Activated naive CD4-positive, alpha-beta T cell treated with anti-CD3 and anti-CD28 coated beads, Interleukin-2, amount 50 U/mL, for 16 hours (primary cell): Measurements from ENCODE around the gene LRMDA.
A peak's percentile ranks its signal among the peaks of the same experiment; 100 is the strongest.

ENCODE experiments used
- DNase-seq: peaks from one replicate; pipeline ENCODE4 v3.0.0-alpha.2; 2020

Gene LRMDA

GRCh38 chr10:76017733-76018433 is 586.5 kb downstream of the LRMDA start:
- DNase-seq: no peak

- no peak for DNase-seq
Measured at GRCh38 chr10:76020630-76021029, 589.2 kb downstream of the LRMDA start.

- no peak for DNase-seq
Measured at GRCh38 chr10:76021398-76021797, 590.0 kb downstream of the LRMDA start.

- DNase-seq: no peak
Measured at GRCh38 chr10:76022366-76022765, 590.9 kb downstream of the LRMDA start.

GRCh38 chr10:76023007-76023406 is 591.6 kb downstream of the LRMDA start:
- no peak for DNase-seq

- DNase-seq: no peak
Measured at GRCh38 chr10:76024460-76025123, 593.2 kb downstream of the LRMDA start.

- DNase-seq: no peak
Measured at GRCh38 chr10:76025124-76025477, 593.7 kb downstream of the LRMDA start.

- no peak for DNase-seq
Measured at GRCh38 chr10:76026176-76026771, 594.9 kb downstream of the LRMDA start.

- no peak for DNase-seq
Measured at GRCh38 chr10:76026905-76027304, 595.5 kb downstream of the LRMDA start.

- no peak for DNase-seq
Measured at GRCh38 chr10:76029782-76030181, 598.4 kb downstream of the LRMDA start.

GRCh38 chr10:76031099-76031498 is 599.7 kb downstream of the LRMDA start:
- DNase-seq: no peak

GRCh38 chr10:76031769-76032699 is 600.6 kb downstream of the LRMDA start:
- no peak for DNase-seq

GRCh38 chr10:76032700-76033039 is 601.2 kb downstream of the LRMDA start:
- DNase-seq: no peak

GRCh38 chr10:76033457-76034196 is 602.2 kb downstream of the LRMDA start:
- no peak for DNase-seq

- DNase-seq: no peak
Measured at GRCh38 chr10:76034353-76035205, 603.2 kb downstream of the LRMDA start.

- no peak for DNase-seq
Measured at GRCh38 chr10:76035206-76036110, 604.0 kb downstream of the LRMDA start.

GRCh38 chr10:76036111-76036940 is 604.9 kb downstream of the LRMDA start:
- DNase-seq: peak; percentile 21

GRCh38 chr10:76036962-76037361 is 605.5 kb downstream of the LRMDA start:
- DNase-seq: no peak

GRCh38 chr10:76037531-76038155 is 606.2 kb downstream of the LRMDA start:
- no peak for DNase-seq
